ENCODE results near the gene APOLD1. TPM values are rescaled to one million over a fixed set of nuclear protein-coding genes. Genes with fewer than 3 reads are reported as not detected.
"Not testable (repeated sequence)": the region's sequence is repeated elsewhere in the genome, so short reads cannot be mapped to it uniquely, and the experiment has no call there.

Gene APOLD1, protein sequence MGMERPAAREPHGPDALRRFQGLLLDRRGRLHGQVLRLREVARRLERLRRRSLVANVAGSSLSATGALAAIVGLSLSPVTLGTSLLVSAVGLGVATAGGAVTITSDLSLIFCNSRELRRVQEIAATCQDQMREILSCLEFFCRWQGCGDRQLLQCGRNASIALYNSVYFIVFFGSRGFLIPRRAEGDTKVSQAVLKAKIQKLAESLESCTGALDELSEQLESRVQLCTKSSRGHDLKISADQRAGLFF
- 3.0 to 5.1 TPM (median 3.9 TPM) in 3 replicates for total RNA-seq

DNA sequence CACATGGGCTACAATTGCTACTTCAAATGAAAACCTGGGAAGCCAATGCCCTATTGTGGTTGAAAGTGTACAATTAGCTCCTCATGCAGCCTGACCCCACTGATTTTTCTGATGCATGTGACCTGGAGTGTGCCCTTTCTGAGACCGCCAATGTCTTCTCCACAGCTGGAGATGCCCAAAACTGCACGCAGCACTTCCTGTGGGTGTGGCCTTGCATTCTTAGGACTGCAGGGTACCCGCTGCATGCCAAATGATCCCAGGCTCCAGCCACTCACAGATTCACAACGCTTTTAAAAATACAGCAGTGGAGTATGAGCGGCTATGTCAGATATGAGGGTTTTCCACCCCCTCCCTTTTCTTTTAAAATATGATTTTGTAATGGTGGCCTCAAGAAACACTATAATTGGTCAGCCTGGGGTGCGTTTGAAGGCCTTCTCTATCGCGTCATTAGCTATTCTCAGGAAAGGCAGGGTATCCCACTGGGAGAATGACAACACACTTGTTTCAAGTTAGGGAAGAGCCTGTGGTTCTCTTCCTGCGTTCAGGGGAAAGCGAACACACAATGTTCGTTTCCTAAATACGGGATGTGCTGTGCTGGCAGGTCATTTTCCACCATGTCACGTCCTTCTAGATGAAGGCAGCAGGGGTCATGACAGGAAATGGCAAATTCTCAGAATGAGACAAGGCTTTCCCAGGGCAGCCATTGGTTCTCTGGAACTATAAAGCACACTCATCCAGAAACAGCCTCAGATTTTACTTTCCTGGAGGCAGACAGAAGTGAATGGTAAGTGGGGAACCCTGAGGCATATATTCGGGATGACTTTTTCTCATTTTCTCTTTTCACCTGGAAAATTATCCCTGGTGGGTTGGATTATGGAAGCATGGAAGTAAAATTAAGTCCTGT lies at the start of gene APOLD1:
APOLD1 (plus strand) TSS at position 749 of the 904 bp plus-strand sequence; CDS start at position 782, 33 bp downstream.
- Mint-ChIP-seq H3K4me3 (peak within 1 kb of the TSS; percentile 56), H3K27me3 (ENCODE audit: low read depth) (no peaks in the 10 kb centered on the region), H3K27ac (peak within 1 kb of the TSS; percentile 34), H3K4me1 (peaks cover 19% of the 10 kb centered on the region), H3K36me3 (no peaks in the 10 kb centered on the region), H3K9me3 (no peaks in the 10 kb centered on the region)
- DNase-seq (ENCODE audit: low spot score in 2 of 2, unreplicated experiment in 2 of 2), result no peak
- TF ChIP-seq, protein P1, sequence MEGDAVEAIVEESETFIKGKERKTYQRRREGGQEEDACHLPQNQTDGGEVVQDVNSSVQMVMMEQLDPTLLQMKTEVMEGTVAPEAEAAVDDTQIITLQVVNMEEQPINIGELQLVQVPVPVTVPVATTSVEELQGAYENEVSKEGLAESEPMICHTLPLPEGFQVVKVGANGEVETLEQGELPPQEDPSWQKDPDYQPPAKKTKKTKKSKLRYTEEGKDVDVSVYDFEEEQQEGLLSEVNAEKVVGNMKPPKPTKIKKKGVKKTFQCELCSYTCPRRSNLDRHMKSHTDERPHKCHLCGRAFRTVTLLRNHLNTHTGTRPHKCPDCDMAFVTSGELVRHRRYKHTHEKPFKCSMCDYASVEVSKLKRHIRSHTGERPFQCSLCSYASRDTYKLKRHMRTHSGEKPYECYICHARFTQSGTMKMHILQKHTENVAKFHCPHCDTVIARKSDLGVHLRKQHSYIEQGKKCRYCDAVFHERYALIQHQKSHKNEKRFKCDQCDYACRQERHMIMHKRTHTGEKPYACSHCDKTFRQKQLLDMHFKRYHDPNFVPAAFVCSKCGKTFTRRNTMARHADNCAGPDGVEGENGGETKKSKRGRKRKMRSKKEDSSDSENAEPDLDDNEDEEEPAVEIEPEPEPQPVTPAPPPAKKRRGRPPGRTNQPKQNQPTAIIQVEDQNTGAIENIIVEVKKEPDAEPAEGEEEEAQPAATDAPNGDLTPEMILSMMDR (IDR thresholded peaks at IDR 0.05; ENCODE audit: unreplicated experiment), result no peak

DNA sequence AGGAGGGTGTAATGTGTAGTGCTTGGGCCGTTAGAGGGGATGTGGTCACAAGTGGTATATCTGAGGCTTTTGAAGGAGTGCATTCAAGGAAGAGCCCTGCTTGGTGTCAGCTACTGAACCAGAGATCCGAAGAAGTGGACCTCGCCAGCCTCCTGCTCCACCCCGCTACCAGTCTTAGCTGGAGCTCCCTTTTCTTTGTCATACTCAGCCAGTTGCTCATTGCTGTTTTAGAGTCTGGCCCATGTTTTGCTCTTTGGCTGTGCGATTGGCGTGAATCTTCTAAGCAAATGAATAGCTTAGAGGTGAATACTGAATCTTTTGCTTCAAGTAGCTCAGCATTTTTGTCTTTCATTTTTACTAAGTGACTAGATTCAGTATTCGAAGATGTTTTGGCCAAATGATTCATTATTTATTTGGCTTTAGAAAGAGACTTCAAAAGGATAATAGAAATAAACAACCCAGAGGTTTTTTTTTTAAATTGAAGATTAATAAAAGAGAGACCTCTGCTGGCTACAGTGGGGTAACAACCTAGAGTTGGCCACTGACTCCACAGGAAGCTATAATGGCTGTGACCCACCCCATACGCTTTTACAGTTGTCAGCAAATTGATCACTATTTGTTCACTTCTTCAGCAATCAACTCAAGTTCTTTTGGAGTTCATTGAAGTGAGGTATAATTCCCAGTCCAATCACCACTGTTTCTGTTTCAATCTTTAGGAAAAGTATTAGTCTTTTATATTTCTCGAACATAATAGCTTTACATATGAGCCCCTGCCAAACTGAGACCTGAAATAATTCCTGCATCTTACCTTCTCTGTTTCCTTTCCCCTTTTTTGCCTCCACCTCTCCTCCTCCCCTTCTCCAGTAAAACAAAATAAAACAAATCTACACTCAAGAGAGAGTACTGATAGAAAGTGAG lies 48.4 kb upstream of the APOLD1 start:
- peaks cover 34% of the 10 kb centered on the region for H3K4me1 Mint-ChIP-seq
- TF ChIP-seq, protein P1 (IDR thresholded peaks at IDR 0.05; ENCODE audit: unreplicated experiment), result no peak
- no peak overlapping the region for H3K4me3 Mint-ChIP-seq
- peak overlapping the region; percentile 74 for H3K27ac Mint-ChIP-seq
- H3K36me3 Mint-ChIP-seq, result no peaks in the 10 kb centered on the region
- H3K9me3 Mint-ChIP-seq, result no peaks in the 10 kb centered on the region
- no peaks in the 10 kb centered on the region for H3K27me3 Mint-ChIP-seq (ENCODE audit: low read depth)
- no peak for DNase-seq (ENCODE audit: low spot score in 2 of 2, unreplicated experiment in 2 of 2)

DNA sequence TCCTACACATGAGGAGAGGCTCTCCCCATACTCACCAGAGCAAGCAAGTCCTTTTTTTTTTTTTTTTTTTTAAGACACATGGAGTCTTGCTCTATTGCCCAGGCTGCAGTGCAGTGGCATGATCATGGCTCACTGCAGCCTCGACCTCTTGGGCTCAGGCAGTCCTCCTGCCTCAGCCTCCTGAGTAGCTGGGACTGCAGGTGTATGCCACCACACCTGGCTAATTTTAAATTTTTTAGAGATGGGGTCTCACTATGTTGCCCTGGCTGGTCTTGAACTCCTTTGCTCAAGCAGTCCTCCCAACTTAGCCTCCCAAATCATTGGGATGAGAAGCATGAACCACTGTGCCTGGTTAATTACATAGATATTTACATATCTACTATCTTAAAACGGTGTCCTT lies 47.3 kb upstream of the APOLD1 start:
- DNase-seq (ENCODE audit: low spot score in 2 of 2, unreplicated experiment in 2 of 2); H3K4me3 Mint-ChIP-seq; H3K9me3 Mint-ChIP-seq; H3K27ac Mint-ChIP-seq; H3K36me3 Mint-ChIP-seq; H3K27me3 Mint-ChIP-seq (ENCODE audit: low read depth): not testable (repeated sequence)
- H3K4me1 Mint-ChIP-seq, result peaks cover 34% of the 10 kb centered on the region

DNA sequence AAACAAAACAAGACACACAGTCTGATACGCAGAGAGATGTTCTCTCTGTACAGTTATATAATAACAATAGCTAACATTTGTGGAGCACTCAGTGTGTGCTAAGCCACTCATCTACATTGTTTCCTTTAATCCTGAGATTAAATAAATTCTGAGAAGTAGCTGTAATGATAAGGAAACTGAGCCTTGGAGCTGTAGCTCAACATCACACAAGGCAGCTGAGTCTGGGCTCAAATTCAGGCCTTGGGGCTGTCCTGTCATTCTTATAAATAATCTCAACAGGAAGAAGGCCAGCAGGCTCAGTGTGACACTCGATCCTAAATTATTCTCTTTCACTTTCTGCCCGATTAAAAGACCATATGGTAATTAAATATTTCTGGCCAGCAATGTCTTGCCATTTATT lies 43.8 kb upstream of the APOLD1 start:
- H3K27me3 Mint-ChIP-seq (ENCODE audit: low read depth), result no peaks in the 10 kb centered on the region
- TF ChIP-seq, protein P1 (IDR thresholded peaks at IDR 0.05; ENCODE audit: unreplicated experiment), result no peak
- peaks cover 39% of the 10 kb centered on the region for H3K4me1 Mint-ChIP-seq
- no peaks in the 10 kb centered on the region for H3K9me3 Mint-ChIP-seq
- peak overlapping the region; percentile 32 for H3K27ac Mint-ChIP-seq
- H3K36me3 Mint-ChIP-seq, result no peaks in the 10 kb centered on the region
- DNase-seq (ENCODE audit: low spot score in 2 of 2, unreplicated experiment in 2 of 2), result no peak
- no peak overlapping the region for H3K4me3 Mint-ChIP-seq

DNA sequence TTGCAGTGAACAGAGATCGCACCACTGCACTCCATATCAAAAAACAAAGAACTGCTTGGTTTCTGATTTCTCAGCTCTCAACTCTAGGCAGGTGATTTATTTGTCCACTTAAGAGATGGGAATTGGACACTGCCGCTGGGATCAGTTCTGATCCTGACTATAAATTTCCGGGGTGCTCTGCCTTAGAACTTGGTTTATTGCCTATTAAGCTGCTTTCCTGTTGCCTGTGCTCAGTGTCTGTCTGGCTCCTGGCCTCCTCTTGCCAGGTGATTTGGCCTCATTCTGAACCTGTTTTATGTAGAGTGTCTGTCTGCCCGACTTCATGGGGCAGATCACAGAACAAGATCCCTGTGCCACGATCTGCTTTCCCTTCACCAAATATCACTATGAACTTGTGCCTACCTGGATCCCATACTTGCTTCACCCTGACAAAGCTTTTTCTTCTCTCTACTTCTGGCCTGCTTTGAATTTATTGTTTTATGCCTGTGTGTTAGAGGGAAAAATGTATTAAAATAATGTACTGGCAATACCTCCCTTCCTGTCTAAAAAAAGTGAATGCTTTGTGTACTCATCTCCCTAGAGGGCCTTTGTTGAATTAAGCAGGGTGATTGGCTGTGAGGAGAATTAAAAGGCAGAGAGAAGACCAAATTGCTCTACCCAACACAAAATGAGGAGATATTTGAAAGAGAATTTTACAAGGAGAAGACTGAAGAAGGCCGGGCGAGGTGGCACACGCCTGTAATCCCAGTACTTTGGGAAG lies 40.7 kb upstream of the APOLD1 start:
- H3K4me3 Mint-ChIP-seq, result no peak overlapping the region
- H3K4me1 Mint-ChIP-seq, result peaks cover 43% of the 10 kb centered on the region
- no peaks in the 10 kb centered on the region for H3K36me3 Mint-ChIP-seq
- H3K27ac Mint-ChIP-seq, result peak overlapping the region; percentile 76
- DNase-seq (ENCODE audit: low spot score in 2 of 2, unreplicated experiment in 2 of 2), result no peak
- no peaks in the 10 kb centered on the region for H3K9me3 Mint-ChIP-seq
- TF ChIP-seq, protein P1 (IDR thresholded peaks at IDR 0.05; ENCODE audit: unreplicated experiment), result no peak
- H3K27me3 Mint-ChIP-seq (ENCODE audit: low read depth), result no peaks in the 10 kb centered on the region
